H1 (cell line): ENCODE measurements around the gene CELF1. TPM values are rescaled to one million over a fixed set of nuclear protein-coding genes. Genes with fewer than 3 reads are reported as not detected.

ENCODE experiments used
- CTCF ChIA-PET: fragments of 300-600 bp; sonication (Branson Sonifier 250); formaldehyde crosslinking; loops from one replicate; lab custom pipeline; 2021; ENCODE audit not compliant: partially characterized antibody; lab: Charles Lee
- POLR2A ChIA-PET: fragments of 300-600 bp; sonication (Branson Sonifier 250); formaldehyde crosslinking; loops from one replicate; lab custom pipeline; 2021; ENCODE audit warnings: inconsistent platforms; ENCODE audit not compliant: partially characterized antibody; lab: Charles Lee
- DNase-seq, 2 experiments: peaks; one replicate each; pipeline versions ENCODE4 v3.0.0 to v3.0.0-alpha.2; 2010 to 2022; ENCODE audit warnings: low spot score in 2 of 2, low read depth in 1 of 2, mixed read lengths in 1 of 2
- FAIRE-seq: peaks from 2 replicates; lab custom pipeline; 2011; peaks lifted over from hg19 to GRCh38; lab: Jason Lieb, UNC
- H2AFZ ChIP-seq: 2 replicates; pipeline ENCODE4 v1.8.1; 2012; ENCODE audit warnings: low read length, inconsistent platforms
- H2AK5ac ChIP-seq: 2 replicates; pipeline ENCODE4 v1.6.1; 2013; ENCODE audit warnings: low read depth, low read length
- H2BK120ac ChIP-seq: replicated peaks from 2 replicates; pipeline ENCODE3; 2013; ENCODE audit warnings: low read depth, low read length, inconsistent platforms
- H2BK12ac ChIP-seq: 2 replicates; pipeline ENCODE4 v1.6.1; 2013; ENCODE audit warnings: low read depth, low read length
- H2BK15ac ChIP-seq: 2 replicates; pipeline ENCODE4 v1.6.1; 2013; ENCODE audit warnings: low read length
- H2BK20ac ChIP-seq: 2 replicates; pipeline ENCODE4 v1.6.1; 2013; ENCODE audit warnings: low read length
- H2BK5ac ChIP-seq: 2 replicates; pipeline ENCODE4 v1.6.1; 2013; ENCODE audit warnings: low read depth, low read length
- H3K14ac ChIP-seq: 2 replicates; pipeline ENCODE4 v1.6.1; 2013; ENCODE audit warnings: inconsistent platforms; ENCODE audit not compliant: insufficient read length
- H3K18ac ChIP-seq: 2 replicates; pipeline ENCODE4 v1.6.1; 2013; ENCODE audit warnings: low read length; ENCODE audit errors: extremely low read depth
- H3K23ac ChIP-seq: 2 replicates; pipeline ENCODE4 v1.6.1; 2013; ENCODE audit warnings: inconsistent platforms; ENCODE audit not compliant: insufficient read length
- H3K23me2 ChIP-seq: 2 replicates; pipeline ENCODE4 v1.6.1; 2013; ENCODE audit warnings: low read depth, low read length
- H3K27ac ChIP-seq: 2 replicates; pipeline ENCODE4 v1.6.1; 2011; ENCODE audit warnings: low read depth, low read length, inconsistent platforms
- H3K27me3 ChIP-seq, 4 experiments: replicated peaks in 1 of 4; 1 replicate in 1 of 4; 2 replicates in 3 of 4; pipeline versions ENCODE4 v1.6.1 to v1.8.1; 2011 to 2013; ENCODE audit warnings: low read length in 3 of 4, mild to moderate bottlenecking in 3 of 4, inconsistent platforms in 2 of 4, mixed read lengths in 2 of 4, moderate library complexity in 1 of 4; ENCODE audit not compliant: control insufficient read depth in 3 of 4, insufficient read depth in 3 of 4; ENCODE audit errors: extremely low read depth in 1 of 4
- H3K36me3 ChIP-seq, 4 experiments: 2 replicates each; pipeline versions ENCODE4 v1.6.1 to v1.8.1; 2011 to 2013; ENCODE audit warnings: mild to moderate bottlenecking in 4 of 4, low read length in 3 of 4, moderate library complexity in 2 of 4, control low read depth in 1 of 4, inconsistent platforms in 1 of 4; ENCODE audit not compliant: insufficient read depth in 4 of 4, control insufficient read depth in 2 of 4
- H3K4ac ChIP-seq: replicated peaks from 2 replicates; pipeline ENCODE3; 2013; ENCODE audit warnings: low read length, low read depth, mixed read lengths, inconsistent platforms; ENCODE audit not compliant: insufficient read length
- H3K4me1 ChIP-seq, 4 experiments: replicated peaks in 1 of 4; 1 replicate in 1 of 4; 2 replicates in 3 of 4; pipeline versions ENCODE4 v1.6.1 to v1.8.1; 2011 to 2013; ENCODE audit warnings: low read length in 3 of 4, inconsistent platforms in 2 of 4, mixed read lengths in 1 of 4; ENCODE audit not compliant: insufficient read depth in 4 of 4, control insufficient read depth in 3 of 4
- H3K4me2 ChIP-seq, 2 experiments: 2 replicates each; pipeline versions ENCODE4 v1.6.1 to v1.8.1; 2011 to 2013; ENCODE audit warnings: low read depth in 2 of 2, low read length in 2 of 2, control low read depth in 1 of 2, inconsistent platforms in 1 of 2, mild to moderate bottlenecking in 1 of 2; ENCODE audit not compliant: insufficient read depth in 1 of 2
- H3K4me3 ChIP-seq, 4 experiments: fragments of 200-600, 300-600 bp in 1 of 4; sonication (generic), shearing (Covaris generic), sonication (Bioruptor Twin) in 1 of 4; 2 replicates each; pipeline versions ENCODE4 v1.5.1 to v1.8.1; 2011 to 2016; ENCODE audit warnings: low read length in 4 of 4, low read depth in 3 of 4, control low read depth in 2 of 4, inconsistent platforms in 2 of 4, mild to moderate bottlenecking in 2 of 4, mixed read lengths in 1 of 4, moderate library complexity in 1 of 4; ENCODE audit not compliant: insufficient read depth in 2 of 4; ENCODE audit errors: extremely low read depth in 1 of 4
- H3K56ac ChIP-seq: replicated peaks from 2 replicates; pipeline ENCODE3; 2013; ENCODE audit warnings: low read depth, mild to moderate bottlenecking, mixed read lengths, low read length, inconsistent platforms; ENCODE audit not compliant: insufficient read length
- H3K79me1 ChIP-seq: 2 replicates; pipeline ENCODE4 v1.6.1; 2013; ENCODE audit warnings: low read depth, low read length, control low read depth
- H3K79me2 ChIP-seq, 2 experiments: 2 replicates each; pipeline versions ENCODE4 v1.6.1 to v1.8.1; 2012 to 2013; ENCODE audit warnings: low read length in 2 of 2, mild to moderate bottlenecking in 2 of 2, inconsistent platforms in 1 of 2; ENCODE audit not compliant: insufficient read depth in 2 of 2, control insufficient read depth in 1 of 2
- H3K9ac ChIP-seq, 4 experiments: replicated peaks in 1 of 4; 1 replicate in 1 of 4; 2 replicates in 3 of 4; pipeline versions ENCODE4 v1.6.1 to v1.8.1; 2011 to 2013; ENCODE audit warnings: low read depth in 3 of 4, low read length in 3 of 4, control low read depth in 2 of 4, mild to moderate bottlenecking in 2 of 4, moderate library complexity in 2 of 4, inconsistent platforms in 1 of 4; ENCODE audit errors: extremely low read depth in 1 of 4
- H3K9me3 ChIP-seq, 2 experiments: 2 replicates each; pipeline versions ENCODE4 v1.6.1 to v1.8.1; 2012 to 2013; ENCODE audit warnings: mild to moderate bottlenecking in 2 of 2, moderate library complexity in 2 of 2, control low read depth in 1 of 2, inconsistent platforms in 1 of 2, low read depth in 1 of 2, low read length in 1 of 2, mixed read lengths in 1 of 2; ENCODE audit not compliant: insufficient read depth in 2 of 2
- H4K20me1 ChIP-seq, 2 experiments: replicated peaks in 1 of 2; 2 replicates each; pipeline versions ENCODE3 to v1.8.1; 2011 to 2013; ENCODE audit warnings: inconsistent platforms in 2 of 2, low read length in 2 of 2, mild to moderate bottlenecking in 1 of 2; ENCODE audit not compliant: insufficient read depth in 2 of 2, control insufficient read depth in 1 of 2
- H4K5ac ChIP-seq: 2 replicates; pipeline ENCODE4 v1.6.1; 2013; ENCODE audit warnings: low read length, low read depth, mixed read lengths, inconsistent platforms; ENCODE audit not compliant: insufficient read length
- H4K8ac ChIP-seq: 2 replicates; pipeline ENCODE4 v1.8.0; 2013; ENCODE audit warnings: mild to moderate bottlenecking, moderate library complexity, low read length, inconsistent platforms; ENCODE audit not compliant: insufficient read depth; ENCODE audit errors: extremely low read depth
- H4K91ac ChIP-seq: replicated peaks from 2 replicates; pipeline ENCODE3; 2013; ENCODE audit warnings: low read length, mixed read lengths, inconsistent platforms; ENCODE audit not compliant: insufficient read length
- ATF2 ChIP-seq: IDR thresholded peaks from 2 replicates; pipeline ENCODE4 v1.6.1; 2012; ENCODE audit warnings: low read length, inconsistent platforms
- CREB1 ChIP-seq: IDR thresholded peaks from 2 replicates; pipeline ENCODE4 v1.6.1; 2012; ENCODE audit warnings: inconsistent platforms
- HDAC2 ChIP-seq, 2 experiments: fragments of 300-600 bp in 1 of 2; sonication (generic) in 1 of 2; IDR thresholded peaks; 2 replicates each; pipeline ENCODE4 v1.6.1; 2011 to 2012; ENCODE audit warnings: low read depth in 2 of 2, low read length in 2 of 2, mild to moderate bottlenecking in 2 of 2, moderate library complexity in 2 of 2, borderline replicate concordance in 1 of 2, inconsistent platforms in 1 of 2
- NANOG ChIP-seq: IDR thresholded peaks from 2 replicates; pipeline ENCODE4 v1.6.1; 2011; ENCODE audit warnings: low read length, low read depth, mild to moderate bottlenecking, inconsistent platforms; ENCODE audit not compliant: insufficient read depth, poor library complexity, severe bottlenecking
- PHF8 ChIP-seq: fragments of 200-600 bp; sonication (generic); conservative IDR thresholded peaks from 2 replicates; pipeline ENCODE4 v1.7.1; 2012; ENCODE audit warnings: low read depth, mild to moderate bottlenecking, inconsistent platforms, low read length, moderate library complexity
- RAD21 ChIP-seq, 2 experiments: IDR thresholded peaks in 1 of 2; conservative IDR thresholded peaks in 1 of 2; 2 replicates each; pipeline ENCODE4 v1.6.1; 2011; ENCODE audit warnings: low read depth in 2 of 2, low read length in 2 of 2, improper control_type of control experiment in 1 of 2, inconsistent platforms in 1 of 2, mild to moderate bottlenecking in 1 of 2, moderate library complexity in 1 of 2
- SIN3A ChIP-seq, 2 experiments: IDR thresholded peaks in 1 of 2; conservative IDR thresholded peaks in 1 of 2; 2 replicates each; pipeline ENCODE4 v1.6.1; 2011 to 2012; ENCODE audit warnings: low read length in 2 of 2, improper control_type of control experiment in 1 of 2, low read depth in 1 of 2, mild to moderate bottlenecking in 1 of 2
- SIRT6 ChIP-seq: IDR thresholded peaks from one replicate; pipeline ENCODE4 v1.7.1; 2012; ENCODE audit warnings: low read length, inconsistent platforms
- SP2 ChIP-seq: IDR thresholded peaks from 2 replicates; pipeline ENCODE4 v1.6.1; 2012; ENCODE audit warnings: mild to moderate bottlenecking, low read length, inconsistent platforms
- SP4 ChIP-seq: IDR thresholded peaks from 2 replicates; pipeline ENCODE4 v1.6.1; 2012; ENCODE audit warnings: low read length, inconsistent platforms
- TBP ChIP-seq: IDR thresholded peaks from 2 replicates; pipeline ENCODE4 v1.6.1; 2011; ENCODE audit warnings: low read depth, low read length, improper control_type of control experiment
- YY1 ChIP-seq: IDR thresholded peaks from 2 replicates; pipeline ENCODE4 v1.6.1; 2011; ENCODE audit warnings: low read depth, mild to moderate bottlenecking, low read length
- WGBS, 2 experiments: shearing (Covaris generic) in 1 of 2; methylation state at CpG; one replicate each; pipeline versions ENCODE4 v1.1.6 to v1.1.7; 2013 to 2015; ENCODE audit warnings: low lambda C conversion rate in 2 of 2, mixed read lengths in 2 of 2, inconsistent platforms in 1 of 2, low coverage in 1 of 2, missing lambda C conversion rate in 1 of 2; ENCODE audit not compliant: insufficient replicate concordance in 2 of 2, insufficient coverage in 1 of 2, insufficient read length in 1 of 2; ENCODE audit errors: extremely low coverage in 1 of 2, missing lambda C conversion rate in 1 of 2; 5-methylcytosine and 5-hydroxymethylcytosine counted together
- polyA plus RNA-seq, 7 experiments: library from polyadenylated mRNA; depleted of rRNA in 3 of 7; stranded (reverse) in 5 of 7; unstranded in 2 of 7; fragments of >200 nt in 5 of 7; fragments of 200-250 nt in 2 of 7; gene quantifications; 1 replicate in 5 of 7; 2 replicates in 1 of 7; 4 replicates in 1 of 7; pipeline versions ENCODE4 v1.2.1 to v1.2.3, GENCODE V29; 2011 to 2013; ENCODE audit warnings: missing spikeins in 2 of 7, mixed read lengths in 2 of 7
- total RNA-seq: library from RNA; stranded (reverse); fragmentation: NEBNext Ultra II Directional; extraction: Animal tissue kit (Norgen Biotek cat#: 25700); gene quantifications from 2 replicates; pipeline ENCODE4 v1.2.1, GENCODE V29; 2021

The CELF1 gene
- total and polyA plus RNA-seq, 2 of the 8 experiments (the other 6 are each of a cell fraction or from before 2014, with no cell fraction given), result 131 to 197 TPM

GRCh38 chr11:47589118-47589517, 36.2 kb upstream of the CELF1 start:
- no peak overlapping the region for H2BK120ac ChIP-seq
- H3K36me3 ChIP-seq, result peaks cover 1 to 5% (median 2%) of the 10 kb centered on the region in 4 experiments; a peak in 3 of 8 replicates
- H4K8ac ChIP-seq, result no peak overlapping the region
- no peak overlapping the region for H3K14ac ChIP-seq
- H4K91ac ChIP-seq, result no peak overlapping the region
- H3K79me1 ChIP-seq, result no peaks in the 10 kb centered on the region
- H3K79me2 ChIP-seq, result no peaks in the 10 kb centered on the region
- H3K23me2 ChIP-seq, result peaks cover 2% of the 10 kb centered on the region; the same call in 1 of the 2 replicates
- no peak for DNase-seq
- H4K20me1 ChIP-seq, result no peaks in the 10 kb centered on the region
- 90% methylated on average over 11 of the region's 11 CpGs; no CpG with 5 or more reads in 1 of the 2 experiments for WGBS, 2 experiments
- ChIA-PET POLR2A (interaction anchor here (0.7 to 1.9 kb wide), 2 partner anchors 9 to 127 kb away, joined by 3 to 17 read pairs; partner anchors contain the start of genes KBTBD4 and NDUFS3), CTCF (interaction anchor here (1.9 kb wide), 1 partner anchor 9 kb away, joined by 5 read pairs; no protein-coding TSS in a partner anchor)
- peaks cover 0 to 18% (median 16%) of the 10 kb centered on the region in 4 experiments; a peak in 6 of 7 replicates for H3K27me3 ChIP-seq
- H3K27ac ChIP-seq, result no peak overlapping the region
- H2BK5ac ChIP-seq, result no peak overlapping the region
- H3K23ac ChIP-seq, result no peak overlapping the region
- no peak overlapping the region for H3K4ac ChIP-seq
- H3K4me1 ChIP-seq, result peaks cover 0 to 4% (median 4%) of the 10 kb centered on the region in 4 experiments; a peak in 6 of 7 replicates
- no peak overlapping the region for H2AK5ac ChIP-seq
- no peak overlapping the region for H3K56ac ChIP-seq
- no peak overlapping the region for H3K9ac ChIP-seq
- H3K18ac ChIP-seq, result no peak overlapping the region
- H2AFZ ChIP-seq, result no peak overlapping the region
- no peaks in the 10 kb centered on the region for H3K9me3 ChIP-seq
- no peak overlapping the region for H2BK15ac ChIP-seq
- no peak for FAIRE-seq
- no peak overlapping the region for H4K5ac ChIP-seq
- H2BK20ac ChIP-seq, result no peak overlapping the region
- H3K4me3 ChIP-seq, result no peak overlapping the region
- no peak overlapping the region for H2BK12ac ChIP-seq
- H3K4me2 ChIP-seq, result no peak overlapping the region
- TF ChIP-seq NANOG, result no peak
- no peak for TF ChIP-seq HDAC2 (IDR thresholded peaks at IDR 0.05; ENCODE audit: borderline replicate concordance in 1 of 2, low read depth in 2 of 2, low read length in 2 of 2)
- TF ChIP-seq PHF8, result no peak
- no peak for TF ChIP-seq TBP
- no peak for TF ChIP-seq YY1
- TF ChIP-seq SP2, result no peak
- TF ChIP-seq SIN3A (conservative IDR thresholded peaks at IDR 0.05 in 1 of 2, IDR thresholded peaks at IDR 0.05 in 1 of 2; ENCODE audit: low read depth in 1 of 2, low read length in 2 of 2), result no peak
- no peak for TF ChIP-seq ATF2
- no peak for TF ChIP-seq RAD21 (IDR thresholded peaks at IDR 0.05 in 1 of 2, conservative IDR thresholded peaks at IDR 0.05 in 1 of 2; ENCODE audit: low read depth in 2 of 2, low read length in 2 of 2)
- no peak for TF ChIP-seq CREB1
- no peak for TF ChIP-seq SP4
- TF ChIP-seq SIRT6, result no peak
